Measurements from ENCODE around the gene SUN5.
"Not testable (repeated sequence)": the region's sequence is repeated elsewhere in the genome, so short reads cannot be mapped to it uniquely, and the experiment has no call there.

SUN5 gene

GRCh38 chr20:32965581-32966373 is 38.5 kb downstream of the SUN5 start:
- no peak overlapping the region for H3K4me3 ChIP-seq (ENCODE audit: low read depth, low read length)

GRCh38 chr20:32965115-32965514 is 39.1 kb downstream of the SUN5 start:
- H3K4me3 ChIP-seq (ENCODE audit: low read depth, low read length) = no peak overlapping the region

- no peak overlapping the region for H3K4me3 ChIP-seq (ENCODE audit: low read depth, low read length)
These were observed 39.7 kb downstream of the SUN5 start for GRCh38 chr20:32964575-32964974.

GRCh38 chr20:32963176-32963575 is 41.1 kb downstream of the SUN5 start:
- no peak overlapping the region for H3K4me3 ChIP-seq (ENCODE audit: low read depth, low read length)

- not testable (repeated sequence) for H3K4me3 ChIP-seq (ENCODE audit: low read depth, low read length)
These were observed 41.6 kb downstream of the SUN5 start for GRCh38 chr20:32962646-32963045.

- H3K4me3 ChIP-seq (ENCODE audit: low read depth, low read length) = no peak overlapping the region
These were observed 42.2 kb downstream of the SUN5 start for GRCh38 chr20:32962053-32962452.

- H3K4me3 ChIP-seq (ENCODE audit: low read depth, low read length) = no peak overlapping the region
These were observed 43.1 kb downstream of the SUN5 start for GRCh38 chr20:32960849-32961731.

- no peak overlapping the region for H3K4me3 ChIP-seq (ENCODE audit: low read depth, low read length)
These were observed 44.1 kb downstream of the SUN5 start for GRCh38 chr20:32960222-32960518.

- no peak overlapping the region for H3K4me3 ChIP-seq (ENCODE audit: low read depth, low read length)
These were observed 44.6 kb downstream of the SUN5 start for GRCh38 chr20:32959351-32960221.

GRCh38 chr20:32958574-32958973 is 45.7 kb downstream of the SUN5 start:
- no peak overlapping the region for H3K4me3 ChIP-seq (ENCODE audit: low read depth, low read length)

GRCh38 chr20:32957459-32957858 is 46.8 kb downstream of the SUN5 start:
- H3K4me3 ChIP-seq (ENCODE audit: low read depth, low read length) = no peak overlapping the region

GRCh38 chr20:32950539-32950938 is 53.7 kb downstream of the SUN5 start:
- H3K4me3 ChIP-seq (ENCODE audit: low read depth, low read length) = not testable (repeated sequence)

GRCh38 chr20:32946629-32947028 is 57.6 kb downstream of the SUN5 start:
- no peak overlapping the region for H3K4me3 ChIP-seq (ENCODE audit: low read depth, low read length)

GRCh38 chr20:32945710-32946221 is 58.5 kb downstream of the SUN5 start:
- no peak overlapping the region for H3K4me3 ChIP-seq (ENCODE audit: low read depth, low read length)

- no peak overlapping the region for H3K4me3 ChIP-seq (ENCODE audit: low read depth, low read length)
These were observed 60.7 kb downstream of the SUN5 start for GRCh38 chr20:32943490-32944052.

GRCh38 chr20:32941155-32941885 is 62.9 kb downstream of the SUN5 start:
- no peak overlapping the region for H3K4me3 ChIP-seq (ENCODE audit: low read depth, low read length)

GRCh38 chr20:32934580-32934979 is 69.7 kb downstream of the SUN5 start:
- no peak overlapping the region for H3K4me3 ChIP-seq (ENCODE audit: low read depth, low read length)

Measured in iPS-11a (cell line).